Mononuclear cell (primary cell): Measurements from ENCODE around the gene EYS. TPM values are rescaled to one million over a fixed set of nuclear protein-coding genes. Genes with fewer than 3 reads are reported as not detected.
"Not testable (repeated sequence)": the region's sequence is repeated elsewhere in the genome, so short reads cannot be mapped to it uniquely, and the experiment has no call there.

Experiments used
- H3K27me3 ChIP-seq: 2 replicates; pipeline ENCODE4 v1.6.0; 2011; ENCODE audit warnings: low read length, control low read depth; ENCODE audit not compliant: insufficient read depth
- H3K4me1 ChIP-seq: 2 replicates; pipeline ENCODE4 v1.5.1; 2011; ENCODE audit warnings: mild to moderate bottlenecking, low read length, control low read depth; ENCODE audit not compliant: insufficient read depth
- H3K4me3 ChIP-seq: 2 replicates; pipeline ENCODE4 v1.5.1; 2011; ENCODE audit warnings: mild to moderate bottlenecking, low read length, moderate library complexity
- H3K9me3 ChIP-seq: 2 replicates; pipeline ENCODE4 v1.5.1; 2011; ENCODE audit warnings: low read depth, mild to moderate bottlenecking, control low read depth, low read length
- total RNA-seq: library from RNA; depleted of rRNA; stranded (reverse); fragments of >200 nt; gene quantifications from one replicate; pipeline ENCODE4 v1.2.3, GENCODE V29; 2012

Gene EYS
- total RNA-seq, 1 donor: under 0.01 TPM

- no peaks in the 10 kb centered on the region for H3K9me3 ChIP-seq
- H3K27me3 ChIP-seq: no peaks in the 10 kb centered on the region
- no peaks in the 10 kb centered on the region for H3K4me1 ChIP-seq
- no peak overlapping the region for H3K4me3 ChIP-seq
Observed at GRCh38 chr6:63757826-63758225, 1949.2 kb downstream of the EYS start.

- H3K9me3 ChIP-seq, H3K27me3 ChIP-seq, H3K4me3 ChIP-seq, H3K4me1 ChIP-seq: not testable (repeated sequence)
Observed at GRCh38 chr6:63757275-63757674, 1949.8 kb downstream of the EYS start.

- H3K4me3 ChIP-seq: no peak overlapping the region
- H3K27me3 ChIP-seq: no peaks in the 10 kb centered on the region
- no peaks in the 10 kb centered on the region for H3K9me3 ChIP-seq
- H3K4me1 ChIP-seq: no peaks in the 10 kb centered on the region
Observed at GRCh38 chr6:63750400-63750799, 1956.6 kb downstream of the EYS start.

- H3K4me1 ChIP-seq: no peaks in the 10 kb centered on the region
- H3K9me3 ChIP-seq: no peaks in the 10 kb centered on the region
- no peak overlapping the region for H3K4me3 ChIP-seq
- no peaks in the 10 kb centered on the region for H3K27me3 ChIP-seq
Observed at GRCh38 chr6:63745784-63746183, 1961.2 kb downstream of the EYS start.

GRCh38 chr6:63744810-63745209 lies 1962.2 kb downstream of the EYS start:
- Histone ChIP-seq H3K4me3 (no peak overlapping the region), H3K9me3 (no peaks in the 10 kb centered on the region), H3K27me3 (no peaks in the 10 kb centered on the region), H3K4me1 (no peaks in the 10 kb centered on the region)

- H3K4me3 ChIP-seq: no peak overlapping the region
- no peaks in the 10 kb centered on the region for H3K9me3 ChIP-seq
- H3K27me3 ChIP-seq: no peaks in the 10 kb centered on the region
- no peaks in the 10 kb centered on the region for H3K4me1 ChIP-seq
Observed at GRCh38 chr6:63743691-63744090, 1963.3 kb downstream of the EYS start.

- H3K27me3 ChIP-seq: no peaks in the 10 kb centered on the region
- H3K9me3 ChIP-seq: no peaks in the 10 kb centered on the region
- no peaks in the 10 kb centered on the region for H3K4me1 ChIP-seq
- H3K4me3 ChIP-seq: no peak overlapping the region
Observed at GRCh38 chr6:63742060-63742459, 1965.0 kb downstream of the EYS start.

- H3K4me3 ChIP-seq: no peak overlapping the region
- no peaks in the 10 kb centered on the region for H3K27me3 ChIP-seq
- no peaks in the 10 kb centered on the region for H3K9me3 ChIP-seq
- no peaks in the 10 kb centered on the region for H3K4me1 ChIP-seq
Observed at GRCh38 chr6:63740709-63741108, 1966.3 kb downstream of the EYS start.

- H3K27me3 ChIP-seq: no peaks in the 10 kb centered on the region
- H3K9me3 ChIP-seq: no peaks in the 10 kb centered on the region
- no peak overlapping the region for H3K4me3 ChIP-seq
- H3K4me1 ChIP-seq: no peaks in the 10 kb centered on the region
Observed at GRCh38 chr6:63739094-63739687, 1967.8 kb downstream of the EYS start.

- H3K9me3 ChIP-seq, H3K4me1 ChIP-seq, H3K4me3 ChIP-seq, H3K27me3 ChIP-seq: not testable (repeated sequence)
Observed at GRCh38 chr6:63738190-63738589, 1968.8 kb downstream of the EYS start.

GRCh38 chr6:63734923-63735322 lies 1972.1 kb downstream of the EYS start:
- no peaks in the 10 kb centered on the region for H3K4me1 ChIP-seq
- no peak overlapping the region for H3K4me3 ChIP-seq
- H3K27me3 ChIP-seq: no peaks in the 10 kb centered on the region
- no peaks in the 10 kb centered on the region for H3K9me3 ChIP-seq

- Histone ChIP-seq H3K27me3 (no peaks in the 10 kb centered on the region), H3K9me3 (no peaks in the 10 kb centered on the region), H3K4me3 (no peak overlapping the region), H3K4me1 (no peaks in the 10 kb centered on the region)
Observed at GRCh38 chr6:63732336-63732735, 1974.7 kb downstream of the EYS start.

- H3K4me3 ChIP-seq: no peak overlapping the region
- H3K4me1 ChIP-seq: no peaks in the 10 kb centered on the region
- H3K9me3 ChIP-seq: no peaks in the 10 kb centered on the region
- no peaks in the 10 kb centered on the region for H3K27me3 ChIP-seq
Observed at GRCh38 chr6:63731930-63732329, 1975.1 kb downstream of the EYS start.

- H3K27me3 ChIP-seq: no peaks in the 10 kb centered on the region
- H3K4me3 ChIP-seq: no peak overlapping the region
- H3K4me1 ChIP-seq: no peaks in the 10 kb centered on the region
- no peaks in the 10 kb centered on the region for H3K9me3 ChIP-seq
Observed at GRCh38 chr6:63730311-63730710, 1976.7 kb downstream of the EYS start.

- Histone ChIP-seq H3K27me3 (no peaks in the 10 kb centered on the region), H3K9me3 (no peaks in the 10 kb centered on the region), H3K4me1 (no peaks in the 10 kb centered on the region), H3K4me3 (no peak overlapping the region)
Observed at GRCh38 chr6:63724721-63725120, 1982.3 kb downstream of the EYS start.

- no peaks in the 10 kb centered on the region for H3K9me3 ChIP-seq
- no peaks in the 10 kb centered on the region for H3K4me1 ChIP-seq
- no peak overlapping the region for H3K4me3 ChIP-seq
- no peaks in the 10 kb centered on the region for H3K27me3 ChIP-seq
Observed at GRCh38 chr6:63721181-63721580, 1985.8 kb downstream of the EYS start.
